Retina (tissue), 1 donor: ENCODE data around the gene PNP.
"Not testable (repeated sequence)": the region's sequence is repeated elsewhere in the genome, so short reads cannot be mapped to it uniquely, and the experiment has no call there.

Experiments
- DNase-seq: peaks from one replicate; pipeline ENCODE4 v3.0.0-alpha.2; 2016

PNP gene

DNA sequence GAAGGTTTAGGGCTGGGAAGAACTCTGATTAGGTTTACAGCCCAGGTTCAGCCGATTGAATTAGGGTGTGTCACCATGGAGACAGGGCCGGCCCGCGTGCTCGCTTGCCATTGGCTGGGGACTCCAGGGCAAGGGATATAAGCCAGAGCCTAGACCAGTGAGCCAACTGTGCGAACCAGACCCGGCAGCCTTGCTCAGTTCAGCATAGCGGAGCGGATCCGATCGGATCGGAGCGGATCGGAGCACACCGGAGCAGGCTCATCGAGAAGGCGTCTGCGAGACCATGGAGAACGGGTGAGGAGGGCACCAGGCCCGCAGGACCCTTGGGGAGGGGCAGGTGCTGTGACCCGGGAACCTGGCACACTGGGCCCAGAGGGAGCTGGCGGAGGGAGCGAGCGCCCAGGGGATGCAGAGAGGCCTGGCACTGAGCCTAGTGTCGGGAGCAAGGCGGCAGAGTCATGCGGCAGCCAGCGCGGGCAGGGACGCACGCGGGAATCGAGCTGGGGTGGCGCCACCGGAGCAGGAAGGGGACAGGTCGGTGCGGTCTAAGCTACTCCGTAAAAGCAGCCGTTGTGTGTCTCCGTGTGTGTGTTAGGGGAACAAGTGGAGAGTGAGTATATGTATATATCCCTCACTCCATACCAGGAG is at the start of gene PNP:
PNP (plus strand) TSS at position 165 of the 648 bp plus-strand sequence; CDS start at position 284, 119 bp downstream.
- peak; percentile 93 for DNase-seq

DNA sequence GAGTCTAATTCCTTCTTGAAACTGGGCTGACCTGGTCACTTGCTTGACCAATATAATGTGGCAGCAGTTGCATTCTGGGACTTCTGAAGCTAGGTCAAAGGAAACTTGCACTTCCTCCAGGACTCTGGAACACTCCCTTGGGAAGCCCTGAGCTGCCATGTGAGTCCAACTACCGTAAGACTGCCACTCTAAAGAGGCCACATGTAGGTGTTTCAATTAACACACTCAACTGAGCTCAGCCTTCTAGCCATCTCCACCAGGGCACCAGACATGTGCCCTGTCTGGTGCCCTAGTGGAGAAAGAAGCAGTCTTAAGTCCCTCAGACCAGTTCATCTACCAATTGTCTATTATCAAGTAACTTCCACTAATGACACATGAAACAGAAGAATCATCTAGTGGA is 49.8 kb upstream of the PNP start:
- DNase-seq, result no peak

GRCh38 chr14:20421267-20421666 is 47.9 kb upstream of the PNP start:
- no peak for DNase-seq

GRCh38 chr14:20422886-20423285 is 46.3 kb upstream of the PNP start:
- no peak for DNase-seq

GRCh38 chr14:20424851-20425250 is 44.4 kb upstream of the PNP start:
- DNase-seq, result no peak

- no peak for DNase-seq
Measured at GRCh38 chr14:20427231-20428009, 41.8 kb upstream of the PNP start.

DNA sequence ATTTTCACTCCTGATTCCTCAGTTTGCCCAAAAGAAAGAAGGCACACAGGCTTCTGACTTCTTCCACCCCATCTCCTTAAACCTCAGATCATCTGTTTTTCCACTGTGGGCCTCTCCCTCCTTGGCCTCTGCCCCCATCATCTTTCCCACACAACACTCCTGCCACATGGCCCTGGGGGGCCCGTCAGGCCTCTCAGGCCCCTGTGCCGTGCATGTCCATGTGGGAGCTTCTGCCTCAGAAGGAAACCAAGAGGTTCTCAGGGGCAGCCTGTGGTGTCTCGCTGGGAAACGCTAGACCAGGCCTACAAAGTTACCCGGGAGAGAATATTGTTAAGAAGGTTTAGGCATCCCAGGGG is 41.2 kb upstream of the PNP start:
- DNase-seq, result no peak

- DNase-seq, result no peak
Measured at GRCh38 chr14:20428802-20429201, 40.4 kb upstream of the PNP start.

GRCh38 chr14:20429801-20430669 is 39.2 kb upstream of the PNP start:
- no peak for DNase-seq

- DNase-seq, result peak; percentile 79
Measured at GRCh38 chr14:20434701-20435581, 34.3 kb upstream of the PNP start.

DNA sequence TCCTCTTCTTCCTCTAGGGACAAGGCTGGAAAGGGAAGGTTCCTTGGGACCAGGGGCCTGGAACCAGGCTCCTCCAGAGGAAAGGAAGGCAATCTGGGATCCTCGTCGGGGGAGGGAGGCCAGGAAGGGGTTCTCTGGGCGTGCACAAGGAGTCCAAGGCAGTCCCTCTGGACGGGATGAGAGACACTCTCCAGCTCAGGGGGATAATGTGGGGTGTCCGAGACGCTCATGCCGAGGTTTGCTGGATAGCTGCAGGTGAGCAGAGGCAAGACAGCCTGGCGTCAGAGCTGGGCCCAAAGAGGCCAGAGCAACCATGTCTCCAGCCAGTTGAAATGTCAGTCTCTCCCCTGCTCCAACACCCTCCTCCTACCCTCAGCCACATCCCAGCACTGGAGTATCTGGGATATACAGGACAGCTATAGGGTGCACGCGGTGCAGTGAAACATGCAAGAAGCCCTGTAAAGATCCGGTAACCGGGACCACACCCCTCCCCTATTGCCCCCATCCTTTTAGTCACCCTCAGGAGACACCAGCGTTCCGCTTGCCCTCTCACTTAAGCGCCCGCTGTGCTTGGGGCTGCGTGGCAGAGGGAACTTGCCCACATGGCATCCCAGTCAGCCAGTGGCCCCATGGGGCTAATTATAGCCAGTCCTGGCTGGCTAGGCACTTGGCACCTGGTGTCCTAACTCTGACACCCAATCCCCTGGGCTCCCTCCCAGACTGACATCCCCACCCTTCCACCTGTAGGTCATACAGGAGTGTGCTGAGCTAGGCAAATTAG is 33.4 kb upstream of the PNP start, which contains the start of gene KLHL33:
KLHL33 (minus strand) TSS at position 585 of the 781 bp plus-strand sequence; CDS start at position 230, 355 bp downstream.
- no peak for DNase-seq

DNA sequence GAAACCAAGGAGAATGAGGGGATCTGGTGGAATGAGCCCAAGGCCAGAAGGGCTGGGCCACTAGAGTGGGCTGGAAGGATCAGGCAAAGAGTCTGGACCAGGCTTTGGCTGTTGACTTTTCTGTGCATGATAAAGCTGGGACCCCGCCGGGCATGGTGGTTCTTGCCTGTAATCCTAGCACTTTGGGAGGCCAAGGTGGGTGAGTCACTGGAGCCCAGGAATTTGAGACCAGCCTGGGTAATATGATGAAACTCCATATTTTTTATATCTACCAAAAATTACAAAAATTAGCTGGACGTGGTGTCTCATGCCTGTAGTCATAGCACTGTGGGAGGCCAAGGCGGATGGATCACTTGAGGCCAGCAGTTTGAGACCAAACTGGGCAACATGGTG is 32.8 kb upstream of the PNP start:
- DNase-seq, result no peak

DNA sequence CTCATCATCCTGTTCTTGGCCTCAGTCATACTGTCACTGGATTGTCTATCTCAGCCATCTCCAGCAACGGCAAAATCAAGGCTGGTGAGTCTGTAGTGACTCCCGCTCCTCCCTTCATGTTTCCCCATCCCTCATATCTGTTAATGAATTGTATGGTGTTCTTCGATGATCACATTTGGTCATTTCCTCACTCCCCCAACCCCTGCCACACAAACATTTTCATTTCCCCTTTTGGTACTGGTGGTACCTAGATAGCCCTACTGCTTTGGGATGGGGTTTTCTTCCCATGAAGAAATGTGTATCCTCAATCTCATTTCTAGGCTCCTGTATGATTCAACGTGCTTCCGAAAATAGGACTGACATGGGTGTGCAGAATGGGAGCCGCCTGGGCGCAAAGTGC is 30.5 kb upstream of the PNP start:
- no peak for DNase-seq

DNA sequence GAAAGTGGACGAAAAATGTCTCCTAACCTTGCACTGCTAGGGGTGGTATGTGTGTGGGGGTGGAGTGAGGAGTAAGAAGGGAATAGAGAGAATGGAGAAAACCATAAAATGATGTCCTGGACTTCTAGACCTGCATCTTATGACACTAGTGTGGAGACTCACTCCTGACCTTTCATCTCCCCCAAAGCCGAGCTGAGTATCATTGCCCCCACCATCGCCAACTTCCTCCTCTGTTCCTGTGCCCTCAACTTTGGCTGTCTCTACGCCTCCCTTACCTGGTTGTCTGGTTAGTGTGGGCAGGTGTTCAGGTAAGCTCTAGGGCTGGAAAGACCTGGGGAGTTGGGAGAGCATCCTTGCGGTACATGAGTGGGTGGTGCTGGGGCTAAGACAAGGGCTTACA is 28.7 kb upstream of the PNP start:
- no peak for DNase-seq

DNA sequence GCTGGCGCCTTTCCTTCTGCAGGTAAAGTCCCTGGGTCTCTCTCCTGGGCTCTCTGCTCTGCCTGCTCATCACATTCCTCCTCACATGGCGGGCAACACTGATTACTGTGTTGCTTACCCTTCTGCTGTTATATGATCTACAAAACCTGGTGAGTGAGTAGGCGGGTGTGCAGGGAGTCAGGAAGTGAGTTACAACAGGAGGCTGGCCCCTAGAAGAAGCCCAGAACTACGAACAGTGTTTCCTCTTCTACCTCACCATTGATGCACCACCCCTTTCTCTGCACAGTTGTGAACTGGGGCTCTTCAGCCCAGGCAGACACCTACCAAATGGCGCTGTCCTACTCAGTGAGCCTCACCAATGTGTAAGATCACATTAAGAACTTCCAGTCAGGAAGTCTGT is 28.3 kb upstream of the PNP start:
- DNase-seq, result no peak

DNA sequence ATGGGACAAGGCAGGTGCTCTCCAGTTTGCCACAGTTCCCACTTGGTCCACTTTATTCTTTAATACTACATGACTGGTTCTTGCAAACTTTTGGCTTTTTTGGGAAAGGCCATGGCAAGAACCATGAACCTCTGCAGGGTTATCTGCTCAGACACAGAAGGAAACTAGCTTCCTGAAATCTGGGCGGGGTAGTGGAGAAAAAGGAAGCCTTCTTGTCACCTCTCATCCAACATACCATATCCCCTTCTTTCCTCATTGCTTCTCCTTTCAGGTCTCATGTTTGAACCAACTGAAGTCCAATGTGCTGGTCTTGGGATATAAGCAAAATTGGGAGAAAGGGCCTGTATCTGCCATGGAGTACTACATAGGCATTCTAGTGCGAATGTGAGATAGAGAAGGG is 27.7 kb upstream of the PNP start:
- no peak for DNase-seq

- not testable (repeated sequence) for DNase-seq
Measured at GRCh38 chr14:20443650-20444049, 25.6 kb upstream of the PNP start.

- no peak for DNase-seq
Measured at GRCh38 chr14:20446889-20447288, 22.3 kb upstream of the PNP start.

DNA sequence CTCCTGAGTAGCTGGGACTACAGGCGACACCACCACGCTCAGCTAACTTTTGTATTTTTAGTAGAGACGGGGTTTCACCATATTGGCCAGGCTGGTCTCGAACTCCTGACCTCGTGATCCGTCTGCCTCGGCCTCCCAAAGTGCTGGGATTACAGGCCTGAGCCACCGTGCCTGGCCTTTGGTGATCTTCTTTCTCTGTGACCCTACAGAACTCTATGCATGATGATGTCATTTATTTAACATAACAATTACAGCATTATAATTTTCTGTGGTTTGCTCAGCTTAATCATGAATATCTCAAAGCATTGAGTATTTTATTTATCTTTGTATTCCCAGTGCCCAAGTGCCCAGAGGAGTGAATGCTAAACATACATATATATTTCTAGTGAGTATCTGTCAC is 16.4 kb upstream of the PNP start:
- DNase-seq, result not testable (repeated sequence)

GRCh38 chr14:20454516-20455354 is 14.5 kb upstream of the PNP start, which contains the start of the genes APEX1 and OSGEP:
APEX1 (plus strand) TSS chr14:20455226; CDS start chr14:20455646, 420 bp downstream.
OSGEP (minus strand) TSS chr14:20454812; CDS start chr14:20454683, 129 bp downstream.
- peak; percentile 99 for DNase-seq
